ENCODE measurements around the gene CSF3R. TPM values are rescaled to one million over a fixed set of nuclear protein-coding genes. Genes with fewer than 3 reads are reported as not detected.

The CSF3R gene
- total RNA-seq, 1 experiment from 2014 or later: not detected

- H3K4me1 ChIP-seq (ENCODE audit: insufficient read depth, low read length): no peaks in the 10 kb centered on the region
- no peak overlapping the region for H2BK120ac ChIP-seq (ENCODE audit: low read depth, low read length, poor library complexity, severe bottlenecking)
- H3K9ac ChIP-seq (ENCODE audit: extremely low read depth, insufficient read length, low read length): no peak overlapping the region
- H2BK5ac ChIP-seq (ENCODE audit: insufficient read length, low read length): no peak overlapping the region
- no peak overlapping the region for H2BK12ac ChIP-seq (ENCODE audit: insufficient read length, low read depth, low read length)
- no peak overlapping the region for H2AK5ac ChIP-seq (ENCODE audit: insufficient read length, low read length)
- no CpG with 5 or more reads among the region's 4 CpGs for WGBS (ENCODE audit: extremely low coverage, insufficient read length, low lambda C conversion rate)
- Mint-ChIP-seq H3K27me3 (ENCODE audit: low read depth) (peaks cover 56% of the 10 kb centered on the region), H3K4me1 (peaks cover 17 to 25% of the 10 kb centered on the region in 2 experiments), H3K27ac (no peak overlapping the region), H3K9me3 (no peaks in the 10 kb centered on the region), H3K36me3 (ENCODE audit: insufficient read depth in 1 of 3, low read depth in 3 of 3) (peaks cover 13 to 20% (median 16%) of the 10 kb centered on the region in 3 experiments), H3K4me3 (peak overlapping the region in 1 of 2 experiments; percentile 99; a peak in 2 of 5 replicates)
- H4K20me1 ChIP-seq (ENCODE audit: control insufficient read depth, insufficient read depth, insufficient read length): no peaks in the 10 kb centered on the region
- no peak for TF ChIP-seq CTCF (conservative IDR thresholded peaks at IDR 0.05)
- H3K79me1 ChIP-seq (ENCODE audit: insufficient read depth, low read depth, low read length, poor library complexity, severe bottlenecking): no peaks in the 10 kb centered on the region
- H3K27me3 ChIP-seq (ENCODE audit: insufficient read depth, low read length): peaks cover 29% of the 10 kb centered on the region; the same call in 1 of the 2 replicates
- no peak for DNase-seq
- no peak overlapping the region for H2BK15ac ChIP-seq (ENCODE audit: low read depth, low read length)
- no peak overlapping the region for H2BK20ac ChIP-seq (ENCODE audit: low read depth, low read length, poor library complexity, severe bottlenecking)
- no peak overlapping the region for H3K4me2 ChIP-seq (ENCODE audit: insufficient read depth, insufficient read length, low read length)
- no peaks in the 10 kb centered on the region; the same call in 1 of the 2 replicates for H3K79me2 ChIP-seq (ENCODE audit: insufficient read depth, low read length)
- H3K27ac ChIP-seq (ENCODE audit: insufficient read length, low read depth, low read length): no peak overlapping the region
- H3K23me2 ChIP-seq (ENCODE audit: insufficient read length, low read depth, low read length, poor library complexity, severe bottlenecking): peaks cover 9% of the 10 kb centered on the region
- no peak overlapping the region for H3K18ac ChIP-seq (ENCODE audit: insufficient read length, low read depth, low read length)
- H3K56ac ChIP-seq (ENCODE audit: insufficient read length, low read depth, low read length): no peak overlapping the region
- H3K9me3 ChIP-seq (ENCODE audit: control insufficient read depth, low read depth, low read length): no peaks in the 10 kb centered on the region
- no peak overlapping the region for H4K8ac ChIP-seq (replicated peaks; ENCODE audit: insufficient read length, low read depth, low read length)
- no peak overlapping the region for H4K91ac ChIP-seq (ENCODE audit: insufficient read length, low read depth, low read length)
- H3T11ph ChIP-seq (ENCODE audit: low read length): no peak overlapping the region
- H3K23ac ChIP-seq (ENCODE audit: insufficient read length, low read depth, low read length): no peak overlapping the region
- no peak overlapping the region for H3K4ac ChIP-seq (ENCODE audit: low read depth, low read length)
- H2AFZ ChIP-seq (ENCODE audit: low read length): no peak overlapping the region
- H4K5ac ChIP-seq (ENCODE audit: insufficient read length, low read depth, low read length): peak overlapping the region; percentile 30
- no peak overlapping the region for H3K14ac ChIP-seq (ENCODE audit: insufficient read depth, low read length)
Measured at GRCh38 chr1:36465731-36466369, 16.9 kb downstream of the CSF3R start.

Data from H9 (cell line).